Renal cortex interstitium (tissue), 11 donors: ENCODE data around the gene ZBTB7C. TPM values are rescaled to one million over a fixed set of nuclear protein-coding genes. Genes with fewer than 3 reads are reported as not detected.
A peak's percentile ranks its signal among the peaks of the same experiment; 100 is the strongest.

Experiments
- DNase-seq, 11 donors: peaks; one replicate each; pipeline ENCODE4 v3.0.0-alpha.2; 2013; ENCODE audit warnings: low read depth in 9 of 11, low spot score in 4 of 11; ENCODE audit errors: extremely low read depth in 1 of 11
- polyA plus RNA-seq, 3 donors: library from polyadenylated mRNA; unstranded; fragments of 120-200 nt; gene quantifications; one replicate each; pipeline ENCODE4 v1.2.1, GENCODE V29; 2013; ENCODE audit not compliant: insufficient read length in 3 of 3

ZBTB7C gene
- polyA plus RNA-seq, 3 donors = 12.3 to 17.0 (median 16.6) TPM

DNA sequence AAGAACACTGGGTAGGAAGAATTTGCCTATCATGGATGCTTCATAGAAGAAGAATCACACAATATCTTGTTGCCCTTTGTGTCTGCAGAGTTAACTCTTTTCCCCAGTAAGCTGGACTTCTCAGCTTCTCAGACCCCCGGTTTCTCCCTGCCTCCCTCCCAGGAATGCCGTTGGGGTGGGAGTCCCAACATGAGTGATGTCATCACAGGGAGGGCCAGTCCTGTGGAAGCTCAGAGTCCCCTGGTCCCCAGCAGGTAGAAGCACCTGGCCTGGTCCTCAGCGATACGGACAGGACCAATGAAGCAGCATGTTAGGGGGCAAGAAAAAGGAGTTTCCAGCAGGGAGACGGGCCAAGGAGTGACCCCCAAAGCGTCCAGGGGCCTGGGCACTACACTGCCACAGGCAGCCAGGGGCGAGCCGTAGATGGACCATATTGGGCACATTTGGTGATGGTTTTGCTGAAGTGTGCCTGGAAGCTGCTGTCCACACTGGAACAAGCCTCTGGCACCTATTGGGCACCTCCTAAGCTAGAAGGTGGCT, 242.8 kb downstream of the ZBTB7C start:
- no peak for DNase-seq

GRCh38 chr18:48165111-48165866, 243.9 kb downstream of the ZBTB7C start:
- no peak for DNase-seq

GRCh38 chr18:48164701-48165100, 244.5 kb downstream of the ZBTB7C start:
- DNase-seq = no peak

GRCh38 chr18:48164116-48164515, 245.1 kb downstream of the ZBTB7C start:
- DNase-seq = no peak

DNA sequence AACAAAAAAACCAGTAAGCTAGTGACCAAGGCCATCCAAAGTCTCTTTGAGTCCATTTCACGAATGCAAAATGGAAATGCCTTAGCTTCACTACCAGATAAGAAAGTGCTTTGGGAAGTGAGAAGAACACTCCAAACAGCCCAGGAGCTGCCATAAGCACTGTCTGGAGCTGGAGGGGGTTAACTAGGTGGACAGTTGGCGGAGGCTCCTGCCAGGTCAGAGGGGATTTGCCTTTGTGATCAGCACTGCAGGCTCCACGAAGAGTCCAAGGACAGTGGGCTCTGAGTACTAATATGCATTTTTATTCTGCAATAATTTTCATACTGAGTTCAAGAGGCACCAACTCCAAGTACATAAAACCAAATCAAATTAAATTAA, 245.5 kb downstream of the ZBTB7C start:
- DNase-seq = no peak

GRCh38 chr18:48162956-48163737, 246.0 kb downstream of the ZBTB7C start:
- DNase-seq = no peak

DNA sequence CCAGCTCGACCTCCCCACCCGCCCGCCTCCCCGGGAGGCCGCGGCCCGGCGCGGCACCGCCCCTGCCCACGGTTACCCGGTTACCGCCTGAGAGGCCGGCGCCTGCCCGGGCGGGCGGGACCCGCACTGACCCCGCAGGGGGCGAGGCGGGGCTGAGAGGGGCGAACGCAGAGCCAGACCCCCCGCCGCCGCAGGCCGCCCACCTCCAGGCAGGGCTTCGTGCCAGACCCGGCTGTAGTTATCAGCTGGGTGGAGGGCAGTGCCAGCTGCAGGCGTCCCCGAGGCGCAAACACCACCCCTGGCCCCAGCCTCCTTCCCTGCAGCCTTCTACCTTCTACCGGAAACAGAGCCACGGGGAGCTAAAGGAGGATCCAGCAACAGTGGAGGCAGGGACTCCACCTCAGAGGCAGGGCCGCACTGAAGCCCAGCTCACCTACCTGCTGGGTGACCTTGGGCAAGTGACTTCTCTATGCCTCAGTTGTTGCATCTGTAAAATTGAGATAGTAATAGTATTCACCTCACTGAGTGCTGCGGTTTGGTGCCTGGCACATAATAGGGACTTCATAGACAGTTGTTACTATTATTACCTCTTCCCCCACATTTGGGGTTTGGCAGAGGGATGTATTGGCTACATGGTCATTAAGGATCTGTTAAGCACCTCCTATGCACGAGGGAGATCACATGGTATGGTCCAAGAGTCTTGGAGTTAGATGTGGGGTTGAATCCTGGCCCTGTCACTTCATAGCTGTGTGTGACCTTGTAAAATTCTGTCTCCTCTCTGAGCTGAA, 247.1 kb downstream of the ZBTB7C start:
- no peak for DNase-seq

DNA sequence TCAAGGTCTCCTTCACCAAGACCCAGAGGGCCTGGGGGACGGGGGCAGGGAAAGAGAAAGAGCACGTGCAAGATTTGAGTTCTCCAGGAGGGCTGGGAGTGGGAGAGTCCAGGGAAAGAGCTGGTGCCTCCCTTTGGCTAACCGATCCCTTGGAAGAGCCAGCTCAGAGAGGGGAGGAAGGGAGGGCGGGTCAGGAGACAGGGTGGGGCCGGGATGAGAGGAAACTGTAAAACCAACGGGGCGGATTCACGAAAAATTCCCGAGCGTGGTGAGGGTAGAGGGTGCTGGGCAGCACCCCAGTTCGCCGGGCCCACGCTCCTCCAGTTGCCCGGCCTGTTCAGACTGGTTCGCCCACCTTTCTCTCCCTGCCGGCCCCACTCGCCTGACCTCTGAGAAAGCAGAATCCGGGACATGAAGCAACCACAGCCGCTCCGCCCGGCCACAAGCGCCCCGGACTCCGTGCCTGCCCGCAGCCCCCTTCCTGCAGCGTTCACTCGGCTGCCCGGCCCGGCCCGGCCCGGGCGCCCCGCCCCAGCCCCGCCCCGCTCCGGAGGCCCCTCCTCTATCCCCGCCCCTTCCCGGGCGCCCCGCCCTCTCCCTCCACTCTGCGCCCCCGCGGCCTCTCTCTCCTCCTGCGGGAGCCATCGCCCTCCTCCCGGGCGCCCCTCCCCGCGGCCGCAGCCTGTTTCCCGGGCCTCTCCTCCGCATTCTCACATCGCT, 247.8 kb downstream of the ZBTB7C start:
- peak in 8 of 11 donors; percentile 69 to 85 (median 80) for DNase-seq

GRCh38 chr18:48160622-48161021, 248.6 kb downstream of the ZBTB7C start:
- no peak for DNase-seq

DNA sequence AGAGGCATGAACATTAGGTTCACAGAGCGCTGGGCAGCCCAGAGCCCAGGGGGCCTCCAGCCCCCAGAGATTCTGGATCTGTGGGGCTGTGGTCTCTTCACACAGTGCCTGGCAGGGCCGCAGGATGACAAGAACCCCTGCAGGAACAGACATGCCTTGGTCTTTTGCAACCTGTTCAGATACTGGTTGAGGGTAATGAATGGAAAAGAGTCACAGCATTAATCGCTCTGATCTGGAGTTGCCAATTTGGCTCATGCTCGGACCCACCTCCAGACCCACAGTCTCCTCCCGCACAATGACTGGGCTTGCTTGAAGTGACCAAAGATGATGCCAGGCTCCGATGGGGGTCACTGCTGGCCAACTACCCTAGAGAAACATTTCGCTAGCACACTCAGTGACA, 249.4 kb downstream of the ZBTB7C start:
- no peak for DNase-seq

DNA sequence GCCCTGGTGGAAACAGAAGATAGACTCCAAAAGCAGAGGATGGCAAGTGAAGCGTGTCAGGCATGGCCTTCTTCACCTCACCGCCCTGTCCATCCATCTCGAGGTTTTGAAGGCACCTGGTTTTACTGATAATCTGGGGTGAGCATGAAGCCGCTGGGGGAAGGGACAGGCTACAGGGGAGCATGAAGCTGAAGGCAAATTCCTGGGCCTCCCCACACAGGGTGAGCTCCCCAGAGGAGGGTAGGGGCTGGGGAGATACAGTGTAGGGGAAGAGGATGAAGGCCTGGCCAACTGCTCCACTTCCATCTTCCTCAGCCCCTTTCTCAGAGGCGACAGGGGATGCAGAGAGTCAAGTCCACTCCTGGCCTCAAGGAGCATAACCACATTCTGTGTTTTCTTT, 250.5 kb downstream of the ZBTB7C start:
- DNase-seq = no peak

- DNase-seq = no peak
Observed at GRCh38 chr18:48157956-48158355, 251.2 kb downstream of the ZBTB7C start.

DNA sequence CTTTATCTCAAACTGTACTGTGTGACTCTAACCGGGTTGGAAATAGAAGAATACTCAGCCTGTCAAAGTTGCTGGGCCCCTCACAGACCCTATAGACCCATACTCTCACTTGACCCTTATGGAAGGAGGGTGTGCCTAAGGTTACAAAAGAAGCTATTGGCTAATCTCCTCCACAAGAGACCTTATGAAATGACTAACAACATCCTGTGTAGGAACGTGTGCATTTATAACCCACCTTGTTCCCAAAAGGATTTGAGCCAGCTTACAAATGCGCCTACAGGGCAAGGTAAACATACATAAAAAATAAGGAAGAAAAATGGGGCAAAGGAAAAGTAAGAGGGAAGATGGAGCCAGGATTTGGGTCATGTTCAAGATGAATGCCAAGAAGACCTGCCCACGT, 253.3 kb downstream of the ZBTB7C start:
- DNase-seq = no peak

DNA sequence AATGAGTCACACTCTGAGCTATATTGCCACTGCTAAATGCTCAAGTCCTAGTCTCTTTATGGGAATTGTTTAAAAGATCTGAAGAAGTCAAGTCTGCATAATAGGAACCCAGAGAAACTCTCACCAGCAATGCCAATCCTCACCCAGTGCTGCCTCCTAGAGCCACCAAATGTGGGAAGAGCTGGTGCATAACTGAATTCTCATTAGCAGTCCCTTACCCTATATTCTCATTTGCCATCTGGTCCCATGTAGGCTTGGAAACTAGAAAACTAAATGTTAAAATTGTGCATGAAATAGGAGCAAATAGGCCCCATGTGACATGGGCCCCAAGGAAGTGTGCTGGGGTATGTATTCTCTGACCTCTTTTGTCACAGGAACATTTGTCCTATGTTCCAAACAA, 254.4 kb downstream of the ZBTB7C start:
- DNase-seq = no peak

DNA sequence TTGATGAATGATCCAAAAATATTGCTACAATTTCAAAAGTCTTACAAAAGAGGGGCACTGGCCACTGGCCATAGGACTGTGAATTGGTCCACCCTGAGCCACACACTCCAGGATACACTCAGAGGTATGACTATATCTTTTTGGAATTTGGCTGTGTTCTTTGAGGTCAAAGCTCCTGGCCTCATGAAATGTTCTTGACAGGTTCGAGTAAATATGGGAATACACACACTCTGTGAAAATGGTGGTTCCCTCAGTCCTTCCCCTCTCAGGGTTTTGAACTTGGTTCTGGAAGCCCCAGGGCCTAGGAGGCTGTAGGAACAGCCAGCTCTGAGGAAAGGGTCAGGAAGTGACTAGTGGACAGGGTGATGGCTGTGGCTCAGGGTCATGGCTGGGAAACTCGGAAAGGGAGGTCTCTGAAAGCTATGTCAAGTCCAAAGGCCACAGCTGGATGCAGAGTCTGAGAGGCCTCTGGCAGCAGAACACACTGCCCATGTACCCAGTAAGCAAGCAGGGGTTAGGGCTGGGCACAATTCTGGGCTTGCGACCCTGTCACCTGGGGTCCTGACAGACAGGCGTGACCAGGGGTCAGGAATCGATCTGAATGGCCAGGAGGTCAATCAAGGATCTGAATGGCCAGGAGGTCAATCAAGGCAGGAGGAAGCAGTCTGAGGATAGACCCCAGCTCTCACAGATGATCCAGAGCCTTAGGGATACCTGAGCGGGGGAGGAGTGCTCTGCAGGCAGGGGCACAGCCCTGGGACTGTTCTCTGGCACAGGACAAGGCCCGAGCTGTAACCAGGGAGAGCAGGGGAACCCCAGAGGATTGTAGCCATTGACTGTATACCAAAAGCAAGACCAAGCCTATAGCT, 255.3 kb downstream of the ZBTB7C start:
- no peak for DNase-seq

- no peak for DNase-seq
Observed at GRCh38 chr18:48152549-48152948, 256.6 kb downstream of the ZBTB7C start.

DNA sequence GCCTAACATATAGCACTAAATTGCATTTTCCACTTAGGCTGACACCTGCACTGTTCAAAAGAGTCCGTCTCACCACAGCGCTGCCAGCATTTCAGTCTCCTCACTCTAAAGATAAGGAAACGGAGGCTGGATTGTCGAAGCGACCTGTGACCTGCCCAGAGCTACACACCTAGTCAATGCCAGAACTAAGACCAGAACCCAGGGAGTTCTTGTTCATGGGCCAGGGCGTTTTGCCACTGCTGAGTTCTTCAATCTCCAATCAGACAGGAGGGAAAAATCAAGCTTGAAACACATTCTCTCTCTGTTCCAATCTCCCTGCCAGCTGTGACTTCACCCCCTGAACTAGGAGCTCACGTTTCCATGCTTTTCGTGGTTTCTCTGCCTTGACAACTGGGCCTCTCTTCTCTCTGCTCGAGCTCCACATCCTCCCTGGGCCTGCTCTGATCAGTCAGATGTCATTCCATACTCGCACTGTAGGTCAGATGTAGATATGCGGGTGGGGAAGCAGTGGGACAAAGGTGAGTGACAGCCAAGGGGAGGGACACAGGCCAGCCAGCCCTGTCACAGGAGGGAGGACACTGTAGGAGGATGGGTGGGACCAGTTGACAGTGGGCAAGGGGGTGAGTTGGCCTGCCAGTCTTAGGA, 257.6 kb downstream of the ZBTB7C start:
- DNase-seq = no peak
